Ammon's horn (tissue), 1 donor: ENCODE measurements around the gene CCDC137.

Experiments used
- DNase-seq: peaks from one replicate; pipeline ENCODE4 v3.0.0-alpha.2; 2016; ENCODE audit warnings: low spot score

CCDC137 gene

DNA sequence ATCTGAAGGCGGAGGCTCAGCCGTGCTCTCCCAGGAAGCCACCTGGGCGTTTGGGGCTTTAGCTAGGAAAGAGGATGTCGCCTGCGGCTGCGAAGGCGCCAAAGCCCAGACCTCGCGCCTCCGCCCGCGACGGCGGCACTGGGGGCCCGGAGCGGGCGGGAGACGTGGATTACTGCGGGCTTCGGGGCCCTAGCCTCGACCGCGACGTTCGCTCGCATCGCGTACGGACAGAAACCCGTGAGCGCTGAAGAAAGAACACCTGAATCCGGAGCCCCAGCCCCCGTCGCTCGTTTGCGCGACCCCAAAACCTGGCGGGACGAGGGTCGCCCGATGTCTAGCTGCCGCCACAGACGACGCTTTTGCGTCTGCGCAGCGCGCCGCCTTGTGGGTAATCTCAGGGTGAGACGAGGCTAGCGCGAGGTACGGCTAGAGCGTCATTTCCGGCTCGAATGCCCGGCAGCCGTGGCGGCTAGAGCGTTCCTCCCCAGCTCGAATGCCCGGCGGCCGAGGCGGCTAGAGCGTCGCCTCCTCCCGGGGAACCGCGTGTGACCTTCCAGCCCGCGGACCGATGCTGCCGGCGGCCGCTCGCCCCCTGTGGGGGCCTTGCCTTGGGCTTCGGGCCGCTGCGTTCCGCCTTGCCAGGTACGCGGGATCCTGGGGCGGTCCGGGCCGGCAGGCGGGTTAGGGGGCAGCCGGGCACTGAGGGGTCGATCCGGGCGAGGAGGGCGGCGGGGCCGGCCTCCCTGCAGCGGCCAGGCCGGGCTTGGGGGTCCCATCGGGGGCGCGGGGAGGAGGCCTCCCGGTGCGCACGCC, 36.6 kb downstream of the CCDC137 start, which contains the start of gene MRPL12:
Gene MRPL12, plus strand, starts transcription at position 434 of the 813 bp plus-strand sequence. Its CDS starts 135 bp downstream, at position 569.
- DNase-seq = peak; percentile 98

DNA sequence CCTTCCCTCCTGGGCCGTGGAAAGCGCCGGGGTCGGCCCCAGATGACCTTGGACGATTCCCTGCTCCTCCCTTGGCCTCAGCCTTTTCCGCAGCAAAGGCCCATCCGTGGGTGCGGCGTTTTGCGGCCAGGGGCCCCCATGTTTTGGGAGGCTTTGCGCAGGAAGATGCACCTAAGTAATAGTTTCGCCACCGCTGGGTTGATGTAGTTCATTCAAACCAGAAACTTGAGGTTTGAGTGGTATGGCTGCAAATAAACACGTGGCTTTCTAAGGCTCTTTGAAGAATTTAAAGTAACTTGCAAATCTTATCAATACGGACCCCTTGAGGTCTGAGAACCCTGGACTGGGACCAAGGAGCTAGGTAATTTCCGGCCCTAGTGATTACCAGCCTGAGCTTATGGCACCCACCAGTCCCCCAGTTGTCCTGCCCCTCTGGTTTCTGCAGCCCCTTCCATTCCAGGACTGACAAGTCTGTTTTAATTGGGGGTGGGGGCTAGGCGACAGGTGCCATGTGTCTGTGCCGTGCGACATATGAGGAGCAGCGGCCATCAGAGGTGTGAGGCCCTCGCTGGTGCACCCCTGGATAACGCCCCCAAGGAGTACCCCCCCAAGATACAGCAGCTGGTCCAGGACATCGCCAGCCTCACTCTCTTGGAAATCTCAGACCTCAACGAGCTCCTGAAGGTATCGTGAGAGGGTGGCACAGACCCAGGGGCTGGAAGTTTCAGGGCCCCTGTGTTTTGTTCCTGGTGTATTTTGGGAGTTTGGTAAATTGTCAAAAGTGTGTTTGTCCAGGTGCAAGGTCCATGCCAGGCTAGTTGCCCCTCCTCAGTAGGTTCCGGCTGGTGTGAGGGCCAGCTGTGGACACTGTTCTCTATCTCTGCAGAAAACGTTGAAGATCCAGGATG, 37.5 kb downstream of the CCDC137 start:
- DNase-seq = no peak

DNA sequence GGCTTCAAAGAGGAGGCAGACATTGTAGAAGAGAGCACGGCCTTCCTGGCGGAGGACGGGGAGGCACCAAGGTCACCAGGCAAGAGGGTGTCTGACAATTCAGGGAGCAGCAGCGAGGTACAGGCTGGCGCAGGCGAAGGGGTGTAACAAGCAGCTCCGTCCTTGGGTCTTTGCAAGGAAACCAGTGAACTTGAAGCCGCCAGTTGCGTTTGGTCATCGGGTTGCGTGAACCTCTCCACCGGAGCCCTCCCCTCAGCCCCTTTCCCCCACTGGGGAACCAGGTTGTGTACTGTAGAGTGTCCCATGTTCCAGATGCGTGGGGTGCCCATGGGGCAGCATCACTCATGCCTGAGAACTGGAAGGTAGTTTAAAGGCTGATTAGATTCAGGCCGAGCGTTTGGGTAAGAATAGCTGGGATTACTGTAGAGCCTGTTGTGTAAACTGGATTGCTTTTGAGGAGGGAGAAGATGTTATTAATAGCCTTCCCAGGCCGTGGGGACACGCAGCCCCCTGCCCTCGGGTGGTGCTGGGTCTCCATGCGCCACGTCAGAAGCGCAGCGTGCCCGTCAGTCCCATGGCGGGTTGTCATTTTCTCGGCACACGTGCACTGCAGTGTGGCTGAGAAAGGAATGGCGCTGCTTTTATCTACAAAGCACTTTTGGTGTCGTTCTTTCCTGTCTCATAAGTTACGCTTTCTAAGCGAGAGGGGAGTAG, 39.1 kb downstream of the CCDC137 start:
- no peak for DNase-seq

DNA sequence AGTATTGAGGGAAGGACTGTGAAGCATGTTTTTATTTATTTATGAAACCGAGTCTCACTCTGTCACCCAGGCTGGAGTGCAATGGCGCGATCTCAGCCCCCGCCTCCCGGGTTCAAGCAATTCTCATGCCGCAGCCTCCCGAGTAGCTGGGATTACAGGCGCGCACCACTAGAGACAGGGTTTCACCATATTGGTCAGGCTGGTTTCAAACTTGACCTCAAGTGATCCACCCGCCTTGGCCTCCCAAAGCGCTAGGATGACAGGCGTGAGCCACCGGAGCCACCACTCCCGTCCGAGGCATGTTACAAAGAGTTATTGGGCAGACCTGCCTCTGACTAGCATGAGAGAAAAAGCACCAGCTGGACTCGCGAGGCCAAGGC, 39.7 kb downstream of the CCDC137 start:
- DNase-seq = no peak

DNA sequence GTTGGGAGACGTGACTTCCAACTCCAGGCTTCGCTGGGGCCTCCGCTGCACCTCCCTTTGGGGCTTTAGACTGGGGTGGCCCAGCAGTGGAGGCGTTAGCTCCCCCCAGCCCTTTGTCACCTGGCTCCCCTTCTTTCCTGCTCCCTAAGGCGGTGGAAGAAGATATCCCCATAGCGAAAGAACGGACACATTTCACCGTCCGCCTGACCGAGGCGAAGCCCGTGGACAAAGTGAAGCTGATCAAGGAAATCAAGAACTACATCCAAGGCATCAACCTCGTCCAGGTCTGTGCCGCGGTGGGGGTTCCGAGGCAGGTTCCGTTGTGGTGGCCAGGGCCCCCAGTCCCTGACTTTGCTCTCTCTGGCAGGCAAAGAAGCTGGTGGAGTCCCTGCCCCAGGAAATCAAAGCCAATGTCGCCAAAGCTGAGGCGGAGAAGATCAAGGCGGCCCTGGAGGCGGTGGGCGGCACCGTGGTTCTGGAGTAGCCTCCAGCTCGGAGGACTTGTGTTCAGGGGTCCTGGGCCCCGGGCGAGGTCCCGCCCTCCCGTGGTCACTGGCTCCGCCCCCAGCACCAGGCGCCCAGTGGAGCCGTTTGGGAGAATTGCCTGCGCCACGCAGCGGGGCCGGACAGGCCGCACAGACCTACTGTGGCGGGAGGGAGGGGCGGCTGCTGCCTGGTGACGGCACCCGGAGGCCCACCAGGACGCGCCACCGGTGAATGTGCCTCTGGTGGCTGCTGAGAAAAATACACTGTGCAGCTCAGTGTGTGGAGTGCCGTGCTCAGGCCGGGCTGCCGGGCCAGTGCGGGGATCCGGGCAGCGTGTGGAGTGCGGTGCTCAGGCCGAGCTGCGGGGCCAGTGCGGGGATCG, 40.5 kb downstream of the CCDC137 start:
- no peak for DNase-seq

DNA sequence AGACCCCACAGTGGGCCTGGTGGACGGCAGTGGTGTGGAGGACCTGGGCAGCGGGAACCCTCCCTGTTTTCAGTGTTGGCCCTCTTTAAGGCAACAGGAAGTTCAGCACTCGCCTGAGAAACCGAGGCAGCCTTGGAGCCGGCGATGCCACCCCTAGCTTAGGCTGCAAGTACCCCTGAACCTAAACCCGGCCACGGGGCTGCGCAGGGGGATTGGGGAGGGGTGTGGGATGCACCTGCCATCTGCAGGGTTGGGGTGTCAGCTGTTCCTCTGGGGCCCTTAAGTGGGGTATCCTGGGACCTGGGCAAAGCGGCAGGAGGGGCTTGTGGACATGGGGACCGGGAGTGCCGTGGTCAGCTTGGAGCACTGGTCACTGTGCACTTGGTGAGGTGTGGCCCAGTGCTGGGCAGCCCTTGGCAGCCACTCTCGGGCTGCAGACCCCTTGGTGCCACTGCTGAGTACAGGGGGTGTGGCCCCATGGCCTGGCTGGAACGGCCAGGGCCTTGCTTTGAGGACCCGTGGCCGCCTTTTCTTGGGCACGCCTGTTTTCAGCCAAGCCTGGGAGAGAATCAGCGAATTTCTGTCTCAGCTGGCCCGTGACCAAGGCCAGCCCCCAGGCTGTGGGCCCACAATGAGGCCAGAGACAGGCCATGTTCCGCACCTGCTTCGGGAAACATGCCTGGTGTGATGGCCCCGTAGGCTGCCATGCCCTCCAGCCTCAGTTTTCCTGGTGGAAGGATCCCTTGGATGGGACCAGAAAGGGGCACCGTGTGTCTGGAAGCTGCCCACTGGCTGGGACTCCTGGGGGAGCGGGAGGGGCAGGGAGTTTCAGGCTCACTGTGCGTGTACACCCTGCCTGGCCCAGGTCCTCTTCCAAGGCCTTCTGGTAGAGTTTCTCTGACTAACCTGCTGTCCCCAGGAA, 41.4 kb downstream of the CCDC137 start:
- DNase-seq = no peak

DNA sequence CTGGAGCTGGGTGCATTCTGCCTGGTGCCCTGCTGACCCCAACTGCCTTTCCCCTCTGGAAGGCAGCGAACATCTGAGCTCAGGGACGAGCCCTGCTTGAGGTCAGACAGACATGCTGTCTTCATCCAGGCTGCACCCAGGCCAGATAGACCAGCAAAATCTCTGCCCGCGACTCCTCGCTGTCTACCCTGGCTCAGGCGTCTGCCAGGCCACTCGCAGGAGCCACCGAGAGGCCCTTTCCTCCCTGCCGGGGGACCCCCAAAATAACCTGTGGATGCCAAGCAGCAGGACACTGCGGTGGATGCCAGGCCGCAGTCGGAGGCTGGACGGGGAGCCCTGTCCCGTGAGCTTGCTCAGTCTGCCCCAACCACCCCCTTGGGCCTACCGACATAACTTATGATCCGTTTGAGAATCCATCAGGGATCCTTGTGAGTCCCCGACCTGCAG, 42.2 kb downstream of the CCDC137 start:
- no peak for DNase-seq

DNA sequence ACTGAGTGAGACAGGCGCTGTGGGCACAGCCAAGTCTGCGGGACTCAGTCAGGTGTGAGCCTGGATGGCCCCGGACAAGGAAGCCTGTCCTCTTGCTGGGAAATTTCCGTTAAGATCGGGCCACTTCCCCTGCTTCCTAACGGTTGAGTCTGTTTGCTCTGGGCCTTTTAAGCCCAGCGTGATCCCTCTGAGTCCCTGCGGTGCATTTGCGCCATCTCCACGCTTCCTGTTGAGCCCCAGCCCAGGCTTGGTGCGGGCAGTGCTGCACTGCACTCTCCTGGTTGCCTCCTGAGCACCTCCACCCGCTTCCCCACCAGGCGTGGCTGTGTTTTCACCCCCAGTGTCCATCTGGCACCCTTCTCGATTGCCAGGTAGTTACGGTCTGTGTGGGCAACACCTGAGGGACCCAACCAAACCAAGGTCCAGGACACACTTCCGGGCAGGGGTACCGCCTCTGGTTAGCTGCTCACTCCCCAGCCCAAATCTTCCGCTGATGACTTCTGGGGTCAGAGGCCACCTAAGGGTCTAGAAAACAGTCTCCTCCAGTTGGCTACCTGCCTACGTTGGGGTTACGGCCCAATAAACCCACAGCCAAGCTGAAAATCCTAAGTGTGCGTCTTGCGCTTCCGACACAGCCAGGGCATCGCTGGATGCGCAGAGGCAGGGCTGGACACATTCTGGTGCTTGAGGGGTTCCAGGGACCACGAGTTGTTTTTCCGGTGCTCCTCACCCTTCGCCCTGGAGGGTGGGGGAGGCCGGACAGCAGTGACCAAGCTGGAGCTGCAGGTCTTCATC, 44.2 kb downstream of the CCDC137 start:
- no peak for DNase-seq

DNA sequence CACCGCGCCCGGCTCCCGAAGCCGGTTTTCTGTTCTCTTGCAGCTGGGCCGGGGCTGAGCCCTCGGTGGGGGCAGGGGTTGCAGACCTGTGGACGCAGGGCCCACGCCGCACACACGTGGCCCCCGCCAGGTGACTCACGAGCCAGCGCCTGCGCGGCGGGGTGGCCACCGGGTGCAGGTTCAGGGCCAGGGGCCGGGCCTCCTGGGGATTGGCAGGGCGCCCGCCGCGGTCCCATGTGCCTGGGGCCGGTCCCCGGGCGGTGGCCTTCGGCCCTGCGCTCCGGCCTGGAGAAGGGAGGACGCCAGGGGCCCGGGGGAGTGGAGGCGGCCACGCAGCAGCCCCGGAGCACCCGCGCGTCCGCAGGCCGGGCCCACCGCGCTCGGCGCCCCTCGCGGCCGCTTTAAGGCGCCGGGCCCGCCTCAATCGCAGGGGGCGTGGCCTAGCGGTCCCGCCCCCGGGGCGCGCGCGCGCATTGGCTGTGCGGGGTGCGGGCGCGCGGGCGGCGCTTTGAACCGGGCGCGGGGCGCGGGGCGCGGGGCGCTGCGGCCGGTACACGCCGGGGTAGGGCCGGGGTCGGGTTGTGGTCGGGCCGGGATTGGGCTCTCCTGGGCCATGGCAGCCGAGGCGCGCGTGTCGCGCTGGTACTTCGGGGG, 45.4 kb downstream of the CCDC137 start, which contains the start of gene SLC25A10:
Gene SLC25A10, plus strand, starts transcription at position 471 of the 654 bp plus-strand sequence. Its CDS starts 143 bp downstream, at position 614.
- peak; percentile 72 for DNase-seq

DNA sequence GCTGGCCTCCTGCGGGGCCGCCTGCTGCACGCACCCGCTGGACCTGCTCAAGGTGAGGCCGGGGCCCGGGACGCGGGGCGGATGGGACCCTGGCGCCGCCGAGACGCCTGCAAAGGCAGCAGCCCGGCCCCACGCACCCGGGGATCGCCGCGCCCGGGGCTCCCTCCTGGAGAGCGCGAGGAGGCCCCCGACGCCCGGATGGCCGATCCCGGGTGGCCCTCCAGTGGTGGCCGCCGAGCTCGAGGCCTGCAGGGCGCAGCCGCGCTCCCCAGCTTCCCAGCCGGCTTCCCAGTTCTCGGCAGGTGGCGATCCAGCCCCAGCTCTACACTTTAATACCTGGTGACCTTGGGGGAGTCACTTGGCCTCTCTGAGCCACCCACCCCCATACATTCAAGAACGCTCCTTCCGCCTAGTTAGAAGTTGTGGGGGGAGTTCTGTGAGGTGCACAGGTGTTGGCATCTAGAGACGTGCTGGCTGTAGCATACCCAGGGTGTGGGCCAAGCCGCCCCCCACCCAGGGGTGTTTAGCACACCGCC, 46.0 kb downstream of the CCDC137 start:
- no peak for DNase-seq

DNA sequence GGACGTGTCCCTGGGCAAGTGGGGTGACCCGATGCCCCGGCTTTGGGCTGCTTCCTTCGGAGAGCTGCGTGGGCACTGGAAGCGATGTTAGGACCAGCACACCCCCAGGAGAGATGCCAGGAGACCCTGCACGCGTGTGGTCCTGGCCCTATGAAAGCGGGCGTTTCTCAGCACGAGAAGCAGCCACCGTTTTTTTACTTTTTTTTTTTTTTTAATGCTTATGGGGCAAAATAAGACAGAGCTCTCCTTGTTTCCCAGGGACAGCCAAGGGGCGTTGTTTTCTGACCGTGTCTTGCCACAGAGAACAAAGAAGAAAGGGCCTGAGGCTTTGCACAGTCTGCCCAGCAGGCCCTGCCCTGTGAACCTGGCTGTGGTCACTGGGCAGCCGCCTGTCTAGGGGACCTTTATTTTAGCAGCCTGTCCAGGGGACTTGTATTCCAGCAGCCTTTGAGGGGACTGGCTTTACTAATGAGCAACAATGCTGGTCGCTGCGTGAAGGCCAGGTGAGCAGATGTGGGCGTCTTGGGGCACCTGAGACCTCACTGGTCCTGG, 46.5 kb downstream of the CCDC137 start:
- no peak for DNase-seq

DNA sequence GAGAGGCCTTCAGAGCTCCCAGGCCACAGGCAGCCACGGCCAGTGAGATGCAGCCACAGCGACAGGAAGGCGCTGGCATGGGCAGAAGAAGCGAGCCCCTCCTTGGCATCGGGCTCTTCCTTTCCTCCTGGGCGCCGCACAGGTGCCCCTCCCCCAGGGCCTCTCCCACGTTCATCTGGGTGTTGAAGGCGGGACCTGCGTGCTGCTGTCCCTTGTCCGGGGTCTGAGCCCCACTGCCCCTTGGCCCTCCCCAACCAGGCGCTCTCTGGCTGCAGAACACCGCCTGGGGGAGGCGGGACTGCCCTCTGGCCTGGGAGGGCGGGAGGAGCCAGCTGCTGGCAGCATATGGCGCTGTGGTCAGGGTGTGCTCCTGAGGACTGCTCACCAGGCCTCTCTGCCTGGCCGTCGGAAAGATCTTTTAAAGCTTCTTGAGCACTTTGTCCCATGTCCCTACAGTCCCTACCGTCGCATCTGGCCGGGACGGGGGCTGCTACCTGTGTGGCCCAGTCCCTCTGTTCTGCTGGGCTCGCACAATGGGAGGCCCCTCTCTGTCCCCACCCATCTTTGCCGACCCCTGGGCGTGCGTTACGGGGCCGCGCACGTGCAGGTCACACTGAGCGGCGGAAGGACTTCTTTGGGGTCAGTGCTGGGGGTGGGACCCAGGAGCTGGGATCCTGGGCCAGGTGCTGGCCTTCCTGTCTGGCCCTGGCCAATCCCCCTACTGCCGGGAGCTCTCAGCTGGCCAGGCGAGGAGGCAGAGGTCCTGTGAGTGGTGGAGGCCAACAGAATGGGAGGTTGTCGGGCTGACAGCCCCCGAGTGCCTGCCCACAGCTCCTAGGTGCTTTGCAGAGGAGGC, 47.2 kb downstream of the CCDC137 start:
- DNase-seq = no peak

DNA sequence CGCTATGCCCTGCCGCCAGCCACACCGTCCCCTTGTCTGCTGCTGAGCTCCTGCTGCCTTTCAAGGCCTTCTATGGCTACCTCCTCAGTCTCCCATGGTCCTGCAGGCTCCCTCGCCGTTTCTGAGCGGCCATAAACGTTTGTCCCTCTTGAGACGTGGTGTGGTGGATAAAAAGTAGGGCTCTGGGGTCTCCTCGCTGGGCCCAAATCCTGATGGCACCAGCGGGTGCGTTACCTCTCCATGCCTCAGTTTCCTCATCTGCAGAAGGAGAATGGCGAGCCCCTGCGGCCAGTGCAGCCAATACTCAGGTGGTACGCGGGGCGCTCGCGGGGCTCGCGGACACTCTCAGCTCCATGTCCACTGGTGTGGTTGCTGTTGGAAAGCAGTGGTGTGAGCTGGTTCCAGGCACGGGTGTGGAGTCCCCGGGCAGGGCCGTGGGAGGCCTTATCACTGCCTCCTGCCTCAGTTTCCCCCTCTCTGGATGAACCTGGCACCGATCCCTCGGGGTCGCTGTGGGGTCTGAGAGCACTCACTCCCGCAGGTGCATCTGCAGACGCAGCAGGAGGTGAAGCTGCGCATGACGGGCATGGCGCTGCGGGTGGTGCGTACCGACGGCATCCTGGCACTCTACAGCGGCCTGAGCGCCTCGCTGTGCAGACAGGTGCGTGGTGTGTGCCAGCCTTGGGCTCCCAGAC, 48.0 kb downstream of the CCDC137 start:
- no peak for DNase-seq

DNA sequence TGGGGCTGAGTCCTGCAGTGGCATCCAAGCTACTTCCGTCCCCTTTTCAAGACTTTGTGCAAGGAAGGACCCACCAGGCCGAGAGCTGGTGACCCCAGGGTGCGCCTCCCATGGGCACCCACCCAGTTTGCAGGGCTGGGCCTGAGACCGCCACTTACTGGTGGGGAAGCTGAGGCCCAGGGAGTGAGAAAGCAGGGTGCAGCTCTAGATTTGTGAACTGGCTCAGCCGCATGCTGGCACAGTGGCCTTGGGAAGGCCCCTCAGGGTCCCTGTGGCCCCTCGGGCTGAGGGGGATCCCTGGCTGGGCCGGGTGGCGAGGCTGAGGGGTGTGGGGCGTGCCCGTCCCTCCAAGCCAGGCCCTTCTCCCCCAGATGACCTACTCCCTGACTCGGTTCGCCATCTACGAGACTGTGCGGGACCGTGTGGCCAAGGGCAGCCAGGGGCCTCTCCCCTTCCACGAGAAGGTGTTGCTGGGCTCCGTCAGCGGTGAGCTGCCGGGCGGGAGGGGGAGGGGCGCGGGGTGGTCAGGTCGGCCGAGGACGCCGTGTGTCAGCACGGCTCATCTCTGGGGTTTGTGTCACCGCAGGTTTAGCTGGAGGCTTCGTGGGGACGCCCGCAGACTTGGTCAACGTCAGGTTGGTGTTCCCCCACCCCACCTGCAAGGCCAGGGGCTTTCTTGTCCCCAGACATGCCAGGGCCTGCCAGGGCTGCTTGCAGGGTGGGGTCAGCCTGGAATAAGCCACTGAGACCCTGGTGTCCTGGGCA, 48.8 kb downstream of the CCDC137 start:
- DNase-seq = no peak

DNA sequence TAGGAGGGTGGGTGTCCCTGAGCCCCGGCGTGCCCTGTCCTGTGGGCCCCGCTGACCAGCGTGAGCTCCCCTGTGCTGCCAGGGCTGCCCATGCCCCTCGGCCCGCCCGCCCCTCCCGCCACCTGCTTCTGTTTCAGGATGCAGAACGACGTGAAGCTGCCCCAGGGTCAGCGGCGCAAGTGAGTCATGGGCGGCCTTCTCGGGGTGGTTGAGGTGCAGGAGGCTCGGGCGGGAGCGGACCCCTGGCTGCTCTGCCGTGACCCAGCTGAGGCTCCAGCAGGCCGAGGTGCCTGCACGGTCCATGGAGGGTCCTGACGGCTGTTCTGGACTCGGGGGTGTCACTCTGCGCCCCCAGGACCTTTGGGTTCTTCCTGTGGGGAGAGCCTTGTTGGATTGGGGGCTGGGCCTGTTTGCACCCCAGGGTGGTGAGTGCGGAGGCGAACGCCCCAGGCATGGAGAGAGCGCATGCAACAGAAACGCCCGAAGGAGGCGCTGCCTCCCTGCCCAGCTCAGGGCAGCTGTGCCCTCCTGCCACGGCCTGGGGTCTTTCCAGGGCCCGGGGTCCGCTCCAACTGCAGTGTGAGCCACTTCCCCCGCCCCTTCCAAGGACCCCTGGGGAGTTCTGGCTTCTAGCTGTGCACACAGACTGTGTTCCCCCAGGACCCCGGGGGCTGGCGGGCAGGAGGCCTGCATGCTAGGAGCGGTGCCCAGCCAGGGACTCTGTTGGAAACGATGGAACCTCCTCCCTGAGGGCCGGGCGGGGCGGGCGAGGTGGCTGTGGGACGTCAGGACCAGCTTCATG, 49.5 kb downstream of the CCDC137 start:
- no peak for DNase-seq
